SK-N-SH (cell line): ENCODE measurements around the gene IFI6. TPM values are rescaled to one million over a fixed set of nuclear protein-coding genes. Genes with fewer than 3 reads are reported as not detected.

Experiments
- CTCF ChIA-PET: fragments of 300-600, 350-600 bp; formaldehyde crosslinking; extraction: SDS; loops from one replicate; lab custom pipeline; 2021; lab: Yijun Ruan, JAX
- POLR2A ChIA-PET: fragments of 350-600 bp; sonication (Branson Sonifier 250); formaldehyde crosslinking; extraction: SDS; loops from one replicate; lab custom pipeline; 2020; ENCODE audit warnings: antibody characterized with exemption, inconsistent platforms; lab: Yijun Ruan, JAX
- DNase-seq: peaks from one replicate; pipeline ENCODE4 v3.0.0; 2012
- H2AFZ ChIP-seq: fragments of 200-600 bp; sonication (generic); 2 replicates; pipeline ENCODE4 v1.8.1; 2016; ENCODE audit warnings: antibody characterized with exemption, mild to moderate bottlenecking, low read depth
- H3F3A ChIP-seq: fragments of 200-600 bp; sonication (generic); replicated peaks from 2 replicates; pipeline ENCODE3; 2016; ENCODE audit warnings: antibody characterized with exemption, mild to moderate bottlenecking; ENCODE audit not compliant: insufficient read depth
- H3K27ac ChIP-seq, 2 experiments: fragments of 200-500 bp in 1 of 2; fragments of 200-600 bp in 1 of 2; sonication (Bioruptor generic) in 1 of 2; sonication (generic), shearing (Covaris generic) in 1 of 2; 2 replicates each; pipeline versions ENCODE4 v1.5.1 to v1.6.1; 2014 to 2016; ENCODE audit warnings: low read depth in 2 of 2, inconsistent platforms in 1 of 2, low read length in 1 of 2, mild to moderate bottlenecking in 1 of 2, mixed read lengths in 1 of 2
- H3K27me3 ChIP-seq: fragments of 200-600 bp; sonication (generic), shearing (Covaris generic); 2 replicates; pipeline ENCODE4 v1.6.1; 2016; ENCODE audit warnings: mixed run types; ENCODE audit not compliant: insufficient read depth
- H3K36me3 ChIP-seq, 2 experiments: fragments of 200-500 bp in 1 of 2; fragments of 200-600 bp in 1 of 2; sonication (Bioruptor generic) in 1 of 2; sonication (generic) in 1 of 2; replicated peaks in 1 of 2; 2 replicates each; pipeline versions ENCODE3 to v1.5.1; 2014 to 2016; ENCODE audit warnings: low read length in 1 of 2, mild to moderate bottlenecking in 1 of 2; ENCODE audit not compliant: insufficient read depth in 2 of 2, control insufficient read depth in 1 of 2
- H3K4me1 ChIP-seq, 2 experiments: fragments of 200-500 bp in 1 of 2; fragments of 200-600 bp in 1 of 2; sonication (Bioruptor generic) in 1 of 2; sonication (generic), shearing (Covaris generic) in 1 of 2; 2 replicates each; pipeline versions ENCODE4 v1.5.1 to v1.6.1; 2014 to 2016; ENCODE audit warnings: low read depth in 1 of 2, low read length in 1 of 2, mixed run types in 1 of 2; ENCODE audit not compliant: insufficient read depth in 2 of 2, control insufficient read depth in 1 of 2
- H3K4me2 ChIP-seq: fragments of 200-600 bp; sonication (generic), shearing (Covaris generic); 2 replicates; pipeline ENCODE4 v1.6.1; 2017; ENCODE audit warnings: mixed run types
- H3K4me3 ChIP-seq, 2 experiments: fragments of 200-500 bp in 1 of 2; fragments of 200-600 bp in 1 of 2; sonication (Bioruptor generic) in 1 of 2; sonication (generic), shearing (Covaris generic) in 1 of 2; 2 replicates each; pipeline versions ENCODE4 v1.5.1 to v1.8.1; 2014 to 2016; ENCODE audit warnings: low read depth in 2 of 2, inconsistent platforms in 1 of 2, low read length in 1 of 2, mild to moderate bottlenecking in 1 of 2, mixed read lengths in 1 of 2, moderate library complexity in 1 of 2
- H3K79me2 ChIP-seq: fragments of 200-600 bp; sonication (generic); 2 replicates; pipeline ENCODE4 v1.8.1; 2017; ENCODE audit warnings: mild to moderate bottlenecking; ENCODE audit not compliant: insufficient read depth
- H3K9ac ChIP-seq: fragments of 200-600 bp; sonication (generic); 2 replicates; pipeline ENCODE4 v1.6.1; 2017; ENCODE audit warnings: mixed run types
- H3K9me2 ChIP-seq: fragments of 200-600 bp; sonication (generic); 2 replicates; pipeline ENCODE4 v1.6.1; 2017; ENCODE audit warnings: mixed run types
- H3K9me3 ChIP-seq: fragments of 200-600 bp; sonication (generic); 2 replicates; pipeline ENCODE4 v1.6.1; 2017; ENCODE audit warnings: mixed run types, mild to moderate bottlenecking, moderate library complexity
- H4K20me1 ChIP-seq: fragments of 200-600 bp; sonication (generic); 2 replicates; pipeline ENCODE4 v1.6.1; 2017; ENCODE audit warnings: mild to moderate bottlenecking, mixed run types; ENCODE audit not compliant: insufficient read depth
- CHD2 ChIP-seq: fragments of 150-350 bp; IDR thresholded peaks from 2 replicates; pipeline ENCODE4 v1.6.1; 2018; ENCODE audit warnings: low read length; ENCODE audit not compliant: partially characterized antibody
- EP300 ChIP-seq, 2 experiments: IDR thresholded peaks; 2 replicates each; pipeline versions ENCODE4 v1.4.0 to v1.6.1; 2012; ENCODE audit warnings: borderline replicate concordance in 1 of 2, low read depth in 1 of 2, low read length in 1 of 2
- FOSL2 ChIP-seq: IDR thresholded peaks from 2 replicates; pipeline ENCODE4 v1.4.0; 2012; ENCODE audit warnings: low read depth, mild to moderate bottlenecking, moderate library complexity, borderline replicate concordance
- FOXJ3 ChIP-seq: sonication (generic); formaldehyde crosslinking; IDR thresholded peaks from 2 replicates; pipeline ENCODE4 v1.5.1; 2020; ENCODE audit warnings: mild to moderate bottlenecking, missing genetic modification reagents
- GABPA ChIP-seq: IDR thresholded peaks from 2 replicates; pipeline ENCODE4 v1.4.0; 2012; ENCODE audit warnings: low read depth, mild to moderate bottlenecking
- NRF1 ChIP-seq: IDR thresholded peaks from 2 replicates; pipeline ENCODE4 v1.6.1; 2012; ENCODE audit warnings: low read depth, mild to moderate bottlenecking, low read length
- POLR2AphosphoS5 ChIP-seq: IDR thresholded peaks from 2 replicates; pipeline ENCODE4 v1.6.1; 2012; ENCODE audit warnings: low read depth, low read length
- SMC3 ChIP-seq: IDR thresholded peaks from 2 replicates; pipeline ENCODE4 v1.6.1; 2012; ENCODE audit warnings: low read depth, low read length, improper control_type of control experiment
- TAF1 ChIP-seq: IDR thresholded peaks from 2 replicates; pipeline ENCODE4 v1.6.1; 2012; ENCODE audit warnings: low read depth, mild to moderate bottlenecking, low read length, moderate library complexity, borderline replicate concordance
- TCF12 ChIP-seq: IDR thresholded peaks from 2 replicates; pipeline ENCODE4 v1.4.0; 2012
- TEAD4 ChIP-seq: IDR thresholded peaks from 2 replicates; pipeline ENCODE4 v1.4.0; 2012; ENCODE audit warnings: mild to moderate bottlenecking, borderline replicate concordance; ENCODE audit not compliant: insufficient read depth
- WGBS: methylation state at CpG from one replicate; pipeline ENCODE4 v1.1.6; 2017; ENCODE audit warnings: low lambda C conversion rate; 5-methylcytosine and 5-hydroxymethylcytosine counted together
- polyA plus RNA-seq, 3 experiments: library from polyadenylated mRNA; depleted of rRNA; stranded (reverse); fragments of >200 nt; gene quantifications; 2 replicates each; pipeline ENCODE4 v1.2.3, GENCODE V29; 2012
- TF ChIP-seq, protein P1 (sequence below): fragments of 150-350 bp; IDR thresholded peaks from 2 replicates; pipeline ENCODE4 v1.6.1; 2016; ENCODE audit warnings: mild to moderate bottlenecking, low read depth, low read length
- TF ChIP-seq, protein P2 (sequence below): IDR thresholded peaks from 2 replicates; pipeline ENCODE4; 2012
- TF ChIP-seq, protein P3 (sequence below): IDR thresholded peaks from 2 replicates; pipeline ENCODE4 v1.4.0; 2012; ENCODE audit warnings: low read depth, borderline replicate concordance
- TF ChIP-seq, protein P4 (sequence below): IDR thresholded peaks from 2 replicates; pipeline ENCODE4 v1.4.0; 2012; ENCODE audit warnings: low read depth, borderline replicate concordance
- TF ChIP-seq, protein P5 (sequence below): IDR thresholded peaks from 2 replicates; pipeline ENCODE4 v1.6.1; 2012; ENCODE audit warnings: mild to moderate bottlenecking, low read depth, low read length, moderate library complexity
- TF ChIP-seq, protein P6 (sequence below): fragments of 150-350 bp; IDR thresholded peaks from 2 replicates; pipeline ENCODE4 v1.6.1; 2017; ENCODE audit warnings: antibody characterized with exemption, low read length, low read depth, borderline replicate concordance
- TF ChIP-seq, protein P7 (sequence below): IDR thresholded peaks from 2 replicates; pipeline ENCODE4 v1.4.0; 2012; ENCODE audit warnings: low read depth

IFI6 gene
- polyA plus RNA-seq, 1 of the 3 experiments (the other 2 are of a cell fraction) = 35.6 TPM

DNA sequence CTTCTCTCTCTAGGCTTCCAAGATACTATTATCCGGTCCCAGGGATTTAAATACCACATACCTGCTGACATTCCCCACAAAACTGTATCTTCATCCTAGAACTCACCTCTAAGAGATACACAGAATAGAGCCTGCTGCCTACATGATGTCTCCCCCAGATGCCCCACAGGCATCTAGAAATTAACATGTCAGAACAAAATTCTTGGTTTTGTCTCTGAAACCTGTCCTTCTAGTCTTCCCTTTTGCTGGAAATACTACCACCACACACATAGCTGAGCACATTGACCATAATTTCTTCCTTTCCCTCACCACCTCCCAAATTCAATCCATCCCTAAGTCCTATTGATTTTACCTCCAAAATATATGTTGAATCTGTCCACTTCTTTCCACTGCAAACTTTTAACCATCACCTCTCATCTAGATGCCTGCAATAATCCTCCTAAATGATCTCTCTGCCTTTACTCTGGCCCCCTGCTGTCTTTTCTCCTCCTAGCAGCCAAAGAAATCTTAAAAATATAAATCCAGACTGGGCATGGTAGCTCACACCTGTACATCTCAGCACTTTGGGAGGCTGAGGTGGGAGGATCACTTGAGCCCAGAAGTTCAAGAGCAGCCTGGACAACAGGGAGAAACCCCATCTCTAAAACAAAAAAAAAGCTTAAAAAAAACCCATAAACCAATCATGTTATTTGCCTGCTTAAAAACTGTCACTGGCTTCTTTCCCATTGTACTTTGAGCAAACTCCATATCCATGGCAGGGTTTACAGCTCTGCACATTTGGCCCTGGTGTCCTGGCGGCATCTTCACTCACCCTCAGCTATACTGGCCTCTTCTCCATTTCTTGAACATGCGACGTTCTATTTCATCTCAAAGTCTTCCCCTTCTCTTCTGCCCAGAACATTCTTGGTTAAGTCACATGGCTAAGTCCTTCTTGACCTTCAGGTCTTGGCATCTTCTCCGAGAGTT, 47.6 kb upstream of the IFI6 start (continued):
- TF ChIP-seq TAF1 (no peak), GABPA (no peak)

DNA sequence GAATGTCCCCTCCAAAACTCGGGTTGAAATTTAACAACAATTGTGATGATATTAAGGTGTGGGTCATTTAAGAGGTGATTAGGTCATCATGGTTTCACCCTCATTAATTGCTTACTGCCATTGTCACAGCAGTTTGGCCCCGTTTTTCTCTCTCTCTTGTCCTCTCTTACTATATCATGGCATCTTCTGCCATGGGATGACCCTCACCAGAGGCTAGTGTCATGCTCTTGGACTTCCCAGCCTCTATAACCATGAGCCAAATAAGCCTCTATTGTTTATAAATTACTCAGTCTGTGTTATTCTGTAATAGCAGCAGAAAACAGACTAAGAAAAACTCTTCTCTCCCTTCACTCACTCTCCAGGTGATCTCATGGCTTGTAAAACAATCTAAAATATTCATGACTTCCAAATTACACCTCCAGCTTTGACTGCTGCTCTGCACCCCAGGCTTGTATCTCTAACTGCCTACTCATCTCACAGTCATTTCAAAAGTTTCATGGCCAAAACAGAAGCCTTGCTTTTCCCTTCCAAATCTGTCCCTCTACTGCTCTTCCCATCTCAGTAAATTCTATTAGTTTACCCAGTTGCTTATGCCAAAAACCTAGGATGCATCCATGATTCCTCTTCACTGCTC, 44.4 kb upstream of the IFI6 start:
- CTCF ChIA-PET = interaction anchor here (1.8 kb wide), 1 partner anchor 9 kb away, joined by 6 read pairs; the partner anchor contains the start of gene FAM76A
- WGBS = 5% methylated on average over 2 of the region's 2 CpGs
- no peak for TF ChIP-seq TEAD4
- TF ChIP-seq EP300 (IDR thresholded peaks at IDR 0.05; ENCODE audit: borderline replicate concordance in 1 of 2, low read depth in 1 of 2, low read length in 1 of 2) = no peak
- TF ChIP-seq, protein P1, sequence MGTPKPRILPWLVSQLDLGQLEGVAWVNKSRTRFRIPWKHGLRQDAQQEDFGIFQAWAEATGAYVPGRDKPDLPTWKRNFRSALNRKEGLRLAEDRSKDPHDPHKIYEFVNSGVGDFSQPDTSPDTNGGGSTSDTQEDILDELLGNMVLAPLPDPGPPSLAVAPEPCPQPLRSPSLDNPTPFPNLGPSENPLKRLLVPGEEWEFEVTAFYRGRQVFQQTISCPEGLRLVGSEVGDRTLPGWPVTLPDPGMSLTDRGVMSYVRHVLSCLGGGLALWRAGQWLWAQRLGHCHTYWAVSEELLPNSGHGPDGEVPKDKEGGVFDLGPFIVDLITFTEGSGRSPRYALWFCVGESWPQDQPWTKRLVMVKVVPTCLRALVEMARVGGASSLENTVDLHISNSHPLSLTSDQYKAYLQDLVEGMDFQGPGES = no peak
- TF ChIP-seq FOSL2 = no peak
- TF ChIP-seq CHD2 = no peak
- no peak for TF ChIP-seq NRF1
- TF ChIP-seq SMC3 = no peak
- no peak for TF ChIP-seq POLR2AphosphoS5
- TF ChIP-seq, protein P2, sequence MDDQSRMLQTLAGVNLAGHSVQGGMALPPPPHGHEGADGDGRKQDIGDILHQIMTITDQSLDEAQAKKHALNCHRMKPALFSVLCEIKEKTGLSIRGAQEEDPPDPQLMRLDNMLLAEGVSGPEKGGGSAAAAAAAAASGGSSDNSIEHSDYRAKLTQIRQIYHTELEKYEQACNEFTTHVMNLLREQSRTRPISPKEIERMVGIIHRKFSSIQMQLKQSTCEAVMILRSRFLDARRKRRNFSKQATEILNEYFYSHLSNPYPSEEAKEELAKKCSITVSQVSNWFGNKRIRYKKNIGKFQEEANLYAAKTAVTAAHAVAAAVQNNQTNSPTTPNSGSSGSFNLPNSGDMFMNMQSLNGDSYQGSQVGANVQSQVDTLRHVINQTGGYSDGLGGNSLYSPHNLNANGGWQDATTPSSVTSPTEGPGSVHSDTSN = no peak
- no peak for TF ChIP-seq FOXJ3
- TF ChIP-seq, protein P3, sequence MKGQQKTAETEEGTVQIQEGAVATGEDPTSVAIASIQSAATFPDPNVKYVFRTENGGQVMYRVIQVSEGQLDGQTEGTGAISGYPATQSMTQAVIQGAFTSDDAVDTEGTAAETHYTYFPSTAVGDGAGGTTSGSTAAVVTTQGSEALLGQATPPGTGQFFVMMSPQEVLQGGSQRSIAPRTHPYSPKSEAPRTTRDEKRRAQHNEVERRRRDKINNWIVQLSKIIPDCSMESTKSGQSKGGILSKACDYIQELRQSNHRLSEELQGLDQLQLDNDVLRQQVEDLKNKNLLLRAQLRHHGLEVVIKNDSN = no peak
- TF ChIP-seq, protein P4, sequence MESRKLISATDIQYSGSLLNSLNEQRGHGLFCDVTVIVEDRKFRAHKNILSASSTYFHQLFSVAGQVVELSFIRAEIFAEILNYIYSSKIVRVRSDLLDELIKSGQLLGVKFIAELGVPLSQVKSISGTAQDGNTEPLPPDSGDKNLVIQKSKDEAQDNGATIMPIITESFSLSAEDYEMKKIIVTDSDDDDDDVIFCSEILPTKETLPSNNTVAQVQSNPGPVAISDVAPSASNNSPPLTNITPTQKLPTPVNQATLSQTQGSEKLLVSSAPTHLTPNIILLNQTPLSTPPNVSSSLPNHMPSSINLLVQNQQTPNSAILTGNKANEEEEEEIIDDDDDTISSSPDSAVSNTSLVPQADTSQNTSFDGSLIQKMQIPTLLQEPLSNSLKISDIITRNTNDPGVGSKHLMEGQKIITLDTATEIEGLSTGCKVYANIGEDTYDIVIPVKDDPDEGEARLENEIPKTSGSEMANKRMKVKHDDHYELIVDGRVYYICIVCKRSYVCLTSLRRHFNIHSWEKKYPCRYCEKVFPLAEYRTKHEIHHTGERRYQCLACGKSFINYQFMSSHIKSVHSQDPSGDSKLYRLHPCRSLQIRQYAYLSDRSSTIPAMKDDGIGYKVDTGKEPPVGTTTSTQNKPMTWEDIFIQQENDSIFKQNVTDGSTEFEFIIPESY = no peak
- TF ChIP-seq, protein P5, sequence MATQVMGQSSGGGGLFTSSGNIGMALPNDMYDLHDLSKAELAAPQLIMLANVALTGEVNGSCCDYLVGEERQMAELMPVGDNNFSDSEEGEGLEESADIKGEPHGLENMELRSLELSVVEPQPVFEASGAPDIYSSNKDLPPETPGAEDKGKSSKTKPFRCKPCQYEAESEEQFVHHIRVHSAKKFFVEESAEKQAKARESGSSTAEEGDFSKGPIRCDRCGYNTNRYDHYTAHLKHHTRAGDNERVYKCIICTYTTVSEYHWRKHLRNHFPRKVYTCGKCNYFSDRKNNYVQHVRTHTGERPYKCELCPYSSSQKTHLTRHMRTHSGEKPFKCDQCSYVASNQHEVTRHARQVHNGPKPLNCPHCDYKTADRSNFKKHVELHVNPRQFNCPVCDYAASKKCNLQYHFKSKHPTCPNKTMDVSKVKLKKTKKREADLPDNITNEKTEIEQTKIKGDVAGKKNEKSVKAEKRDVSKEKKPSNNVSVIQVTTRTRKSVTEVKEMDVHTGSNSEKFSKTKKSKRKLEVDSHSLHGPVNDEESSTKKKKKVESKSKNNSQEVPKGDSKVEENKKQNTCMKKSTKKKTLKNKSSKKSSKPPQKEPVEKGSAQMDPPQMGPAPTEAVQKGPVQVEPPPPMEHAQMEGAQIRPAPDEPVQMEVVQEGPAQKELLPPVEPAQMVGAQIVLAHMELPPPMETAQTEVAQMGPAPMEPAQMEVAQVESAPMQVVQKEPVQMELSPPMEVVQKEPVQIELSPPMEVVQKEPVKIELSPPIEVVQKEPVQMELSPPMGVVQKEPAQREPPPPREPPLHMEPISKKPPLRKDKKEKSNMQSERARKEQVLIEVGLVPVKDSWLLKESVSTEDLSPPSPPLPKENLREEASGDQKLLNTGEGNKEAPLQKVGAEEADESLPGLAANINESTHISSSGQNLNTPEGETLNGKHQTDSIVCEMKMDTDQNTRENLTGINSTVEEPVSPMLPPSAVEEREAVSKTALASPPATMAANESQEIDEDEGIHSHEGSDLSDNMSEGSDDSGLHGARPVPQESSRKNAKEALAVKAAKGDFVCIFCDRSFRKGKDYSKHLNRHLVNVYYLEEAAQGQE = no peak
- TF ChIP-seq, protein P6, sequence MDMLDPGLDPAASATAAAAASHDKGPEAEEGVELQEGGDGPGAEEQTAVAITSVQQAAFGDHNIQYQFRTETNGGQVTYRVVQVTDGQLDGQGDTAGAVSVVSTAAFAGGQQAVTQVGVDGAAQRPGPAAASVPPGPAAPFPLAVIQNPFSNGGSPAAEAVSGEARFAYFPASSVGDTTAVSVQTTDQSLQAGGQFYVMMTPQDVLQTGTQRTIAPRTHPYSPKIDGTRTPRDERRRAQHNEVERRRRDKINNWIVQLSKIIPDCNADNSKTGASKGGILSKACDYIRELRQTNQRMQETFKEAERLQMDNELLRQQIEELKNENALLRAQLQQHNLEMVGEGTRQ = no peak
- TF ChIP-seq TCF12 = no peak
- TF ChIP-seq, protein P7, sequence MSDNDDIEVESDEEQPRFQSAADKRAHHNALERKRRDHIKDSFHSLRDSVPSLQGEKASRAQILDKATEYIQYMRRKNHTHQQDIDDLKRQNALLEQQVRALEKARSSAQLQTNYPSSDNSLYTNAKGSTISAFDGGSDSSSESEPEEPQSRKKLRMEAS = no peak

More for the DNA sequence above, 44.4 kb upstream of the IFI6 start:
- no peak overlapping the region for H2AFZ ChIP-seq
- no peak overlapping the region for H3K4me2 ChIP-seq
- H3K9me2 ChIP-seq = no peaks in the 10 kb centered on the region
- POLR2A ChIA-PET = no interaction called here
- H4K20me1 ChIP-seq = no peaks in the 10 kb centered on the region
- H3K9ac ChIP-seq = no peak overlapping the region
- H3K27me3 ChIP-seq = peaks cover 8% of the 10 kb centered on the region; the same call in 1 of the 2 replicates
- no peaks in the 10 kb centered on the region for H3K9me3 ChIP-seq
- DNase-seq = no peak
- no peaks in the 10 kb centered on the region for H3F3A ChIP-seq
- H3K4me3 ChIP-seq = no peak overlapping the region
- no peak overlapping the region for H3K27ac ChIP-seq
- H3K4me1 ChIP-seq = no peaks in the 10 kb centered on the region
- H3K36me3 ChIP-seq = no peaks in the 10 kb centered on the region
- H3K79me2 ChIP-seq = no peaks in the 10 kb centered on the region
